ENCODE results near the gene RASGEF1B.
A peak's percentile ranks its signal among the peaks of the same experiment; 100 is the strongest.

RASGEF1B gene

GRCh38 chr4:81471588-81472280, at the start of gene RASGEF1B:
TSS of gene RASGEF1B (minus strand) at chr4:81471907. CDS start at chr4:81459508, 12,399 bp downstream.
- Mint-ChIP-seq H3K9me3 (no peaks in the 10 kb centered on the region), H3K4me1 (peaks cover 41% of the 10 kb centered on the region), H3K4me3 (peak within 1 kb of the TSS; percentile 89 to 93), H3K27ac (peak within 1 kb of the TSS; percentile 94 to 96), H3K27me3 (no peaks in the 10 kb centered on the region)
- DNase-seq (peak; percentile 96 to 98), ATAC-seq (peak; percentile 92)

- H3K9me3 Mint-ChIP-seq = peaks cover 0 to 3% of the 10 kb centered on the region in 2 donors
- no peak for ATAC-seq
- H3K4me1 Mint-ChIP-seq = peaks cover 6% of the 10 kb centered on the region
- H3K4me3 Mint-ChIP-seq = no peak overlapping the region
- no peak for DNase-seq
- no peak overlapping the region for H3K27ac Mint-ChIP-seq
- no peaks in the 10 kb centered on the region for H3K27me3 Mint-ChIP-seq
These were observed 48.1 kb upstream of the RASGEF1B start for GRCh38 chr4:81519856-81520255.

- Mint-ChIP-seq H3K4me1 (peaks cover 6% of the 10 kb centered on the region), H3K27ac (no peak overlapping the region), H3K9me3 (peaks cover 0 to 3% of the 10 kb centered on the region in 2 donors), H3K27me3 (no peaks in the 10 kb centered on the region), H3K4me3 (no peak overlapping the region)
- no peak for DNase-seq
- no peak for ATAC-seq
These were observed 47.7 kb upstream of the RASGEF1B start for GRCh38 chr4:81519427-81519773.

GRCh38 chr4:81518762-81519426, 47.2 kb upstream of the RASGEF1B start:
- H3K27ac Mint-ChIP-seq = no peak overlapping the region
- H3K27me3 Mint-ChIP-seq = no peaks in the 10 kb centered on the region
- H3K4me3 Mint-ChIP-seq = no peak overlapping the region
- ATAC-seq = no peak
- H3K9me3 Mint-ChIP-seq = peaks cover 0 to 3% of the 10 kb centered on the region in 2 donors
- no peak for DNase-seq
- H3K4me1 Mint-ChIP-seq = peaks cover 6% of the 10 kb centered on the region

GRCh38 chr4:81516241-81516640, 44.5 kb upstream of the RASGEF1B start:
- H3K27me3 Mint-ChIP-seq = no peaks in the 10 kb centered on the region
- DNase-seq (peak in 1 of 2 donors; percentile 22), ATAC-seq (peak; percentile 58)
- peaks cover 18% of the 10 kb centered on the region for H3K4me1 Mint-ChIP-seq
- H3K27ac Mint-ChIP-seq = no peak overlapping the region
- no peak overlapping the region for H3K4me3 Mint-ChIP-seq
- H3K9me3 Mint-ChIP-seq = peaks cover 0 to 3% of the 10 kb centered on the region in 2 donors

GRCh38 chr4:81512757-81513501, 41.2 kb upstream of the RASGEF1B start:
- H3K27me3 Mint-ChIP-seq = no peaks in the 10 kb centered on the region
- ATAC-seq (no peak), DNase-seq (no peak)
- peaks cover 0 to 3% of the 10 kb centered on the region in 2 donors for H3K9me3 Mint-ChIP-seq
- peaks cover 42% of the 10 kb centered on the region for H3K4me1 Mint-ChIP-seq
- H3K4me3 Mint-ChIP-seq = no peak overlapping the region
- H3K27ac Mint-ChIP-seq = no peak overlapping the region

GRCh38 chr4:81512001-81512756, 40.5 kb upstream of the RASGEF1B start:
- Mint-ChIP-seq H3K4me1 (peaks cover 50% of the 10 kb centered on the region), H3K9me3 (peaks cover 0 to 1% of the 10 kb centered on the region in 2 donors), H3K27ac (no peak overlapping the region), H3K4me3 (no peak overlapping the region), H3K27me3 (no peaks in the 10 kb centered on the region)
- no peak for DNase-seq
- ATAC-seq = no peak

GRCh38 chr4:81510643-81511178, 39.0 kb upstream of the RASGEF1B start:
- ATAC-seq (no peak), DNase-seq (no peak)
- Mint-ChIP-seq H3K4me1 (peaks cover 65% of the 10 kb centered on the region), H3K27ac (no peak overlapping the region), H3K9me3 (no peaks in the 10 kb centered on the region), H3K4me3 (no peak overlapping the region), H3K27me3 (no peaks in the 10 kb centered on the region)

- peaks cover 73% of the 10 kb centered on the region for H3K4me1 Mint-ChIP-seq
- H3K9me3 Mint-ChIP-seq = no peaks in the 10 kb centered on the region
- H3K27ac Mint-ChIP-seq = peak overlapping the region in 1 of 2 donors; percentile 89
- no peak for ATAC-seq
- H3K27me3 Mint-ChIP-seq = no peaks in the 10 kb centered on the region
- DNase-seq = no peak
- no peak overlapping the region for H3K4me3 Mint-ChIP-seq
These were observed 38.1 kb upstream of the RASGEF1B start for GRCh38 chr4:81509822-81510221.

- DNase-seq = no peak
- ATAC-seq = peak; percentile 24
- Mint-ChIP-seq H3K9me3 (no peaks in the 10 kb centered on the region), H3K27ac (no peak overlapping the region), H3K27me3 (no peaks in the 10 kb centered on the region), H3K4me1 (peaks cover 76% of the 10 kb centered on the region), H3K4me3 (peak overlapping the region in 1 of 2 donors; percentile 3)
These were observed 37.5 kb upstream of the RASGEF1B start for GRCh38 chr4:81509191-81509590.

- peak overlapping the region in 1 of 2 donors; percentile 3 for H3K4me3 Mint-ChIP-seq
- no peak overlapping the region for H3K27ac Mint-ChIP-seq
- H3K9me3 Mint-ChIP-seq = no peaks in the 10 kb centered on the region
- no peaks in the 10 kb centered on the region for H3K27me3 Mint-ChIP-seq
- DNase-seq = no peak
- ATAC-seq = peak; percentile 49
- peaks cover 76% of the 10 kb centered on the region for H3K4me1 Mint-ChIP-seq
These were observed 36.9 kb upstream of the RASGEF1B start for GRCh38 chr4:81508411-81509185.

GRCh38 chr4:81507530-81507929, 35.8 kb upstream of the RASGEF1B start:
- no peak overlapping the region for H3K27ac Mint-ChIP-seq
- H3K4me3 Mint-ChIP-seq = peak overlapping the region in 1 of 2 donors; percentile 24
- no peaks in the 10 kb centered on the region for H3K27me3 Mint-ChIP-seq

GRCh38 chr4:81506731-81507130, 35.0 kb upstream of the RASGEF1B start:
- Mint-ChIP-seq H3K4me3 (peak overlapping the region; percentile 2 to 27), H3K27ac (no peak overlapping the region), H3K27me3 (no peaks in the 10 kb centered on the region), H3K4me1 (peaks cover 64% of the 10 kb centered on the region), H3K9me3 (no peaks in the 10 kb centered on the region)
- DNase-seq = peak; percentile 13 to 72
- ATAC-seq = peak; percentile 92

More at GRCh38 chr4:81507530-81507929, 35.8 kb upstream of the RASGEF1B start:
- no peaks in the 10 kb centered on the region for H3K9me3 Mint-ChIP-seq
- ATAC-seq (no peak), DNase-seq (no peak)
- peaks cover 66% of the 10 kb centered on the region for H3K4me1 Mint-ChIP-seq

- ATAC-seq = no peak
- H3K27me3 Mint-ChIP-seq = no peaks in the 10 kb centered on the region
- peak overlapping the region; percentile 40 to 42 for H3K4me3 Mint-ChIP-seq
- peak overlapping the region in 1 of 2 donors; percentile 8 for H3K27ac Mint-ChIP-seq
- no peaks in the 10 kb centered on the region for H3K9me3 Mint-ChIP-seq
- H3K4me1 Mint-ChIP-seq = peaks cover 61% of the 10 kb centered on the region
- DNase-seq = no peak
These were observed 34.0 kb upstream of the RASGEF1B start for GRCh38 chr4:81505726-81506125.
